ENCODE data around the gene SLC6A2.

The SLC6A2 gene

GRCh38 chr16:55703003-55704001 lies 47.5 kb downstream of the SLC6A2 start:
- TF ChIP-seq BACH2 (CRISPR knock-in tag; IDR thresholded peaks at IDR 0.05; ENCODE audit: borderline replicate concordance): no peak
- no peak for TF ChIP-seq ZNF70 (CRISPR knock-in tag; IDR thresholded peaks at IDR 0.05)
- TF ChIP-seq CREB5 (CRISPR knock-in tag; IDR thresholded peaks at IDR 0.05; ENCODE audit: low read depth): no peak
- TF ChIP-seq CSDC2 (CRISPR knock-in tag; IDR thresholded peaks at IDR 0.05): no peak
- no peak for TF ChIP-seq TCF4 (CRISPR knock-in tag; IDR thresholded peaks at IDR 0.05; ENCODE audit: borderline replicate concordance)
- no peak for TF ChIP-seq TOX (CRISPR knock-in tag; IDR thresholded peaks at IDR 0.05; ENCODE audit: borderline replicate concordance)
- TF ChIP-seq ZC3H10 (CRISPR knock-in tag; IDR thresholded peaks at IDR 0.05): no peak
- no peak for TF ChIP-seq ARNTL (CRISPR knock-in tag; IDR thresholded peaks at IDR 0.05; ENCODE audit: borderline replicate concordance, low read depth)
- no peak for TF ChIP-seq ZNF565 (CRISPR knock-in tag; conservative IDR thresholded peaks at IDR 0.05; ENCODE audit: low read depth)
- TF ChIP-seq RARB (CRISPR knock-in tag; IDR thresholded peaks at IDR 0.05): no peak
- TF ChIP-seq ZNF8 (CRISPR knock-in tag; IDR thresholded peaks at IDR 0.05): no peak
- no peak for TF ChIP-seq ZFP3 (CRISPR knock-in tag; IDR thresholded peaks at IDR 0.05)
- TF ChIP-seq, protein P1, sequence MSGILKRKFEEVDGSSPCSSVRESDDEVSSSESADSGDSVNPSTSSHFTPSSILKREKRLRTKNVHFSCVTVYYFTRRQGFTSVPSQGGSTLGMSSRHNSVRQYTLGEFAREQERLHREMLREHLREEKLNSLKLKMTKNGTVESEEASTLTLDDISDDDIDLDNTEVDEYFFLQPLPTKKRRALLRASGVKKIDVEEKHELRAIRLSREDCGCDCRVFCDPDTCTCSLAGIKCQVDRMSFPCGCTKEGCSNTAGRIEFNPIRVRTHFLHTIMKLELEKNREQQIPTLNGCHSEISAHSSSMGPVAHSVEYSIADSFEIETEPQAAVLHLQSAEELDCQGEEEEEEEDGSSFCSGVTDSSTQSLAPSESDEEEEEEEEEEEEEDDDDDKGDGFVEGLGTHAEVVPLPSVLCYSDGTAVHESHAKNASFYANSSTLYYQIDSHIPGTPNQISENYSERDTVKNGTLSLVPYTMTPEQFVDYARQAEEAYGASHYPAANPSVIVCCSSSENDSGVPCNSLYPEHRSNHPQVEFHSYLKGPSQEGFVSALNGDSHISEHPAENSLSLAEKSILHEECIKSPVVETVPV (CRISPR knock-in tag; IDR thresholded peaks at IDR 0.05): no peak
- peak; percentile 61 for ATAC-seq

DNA sequence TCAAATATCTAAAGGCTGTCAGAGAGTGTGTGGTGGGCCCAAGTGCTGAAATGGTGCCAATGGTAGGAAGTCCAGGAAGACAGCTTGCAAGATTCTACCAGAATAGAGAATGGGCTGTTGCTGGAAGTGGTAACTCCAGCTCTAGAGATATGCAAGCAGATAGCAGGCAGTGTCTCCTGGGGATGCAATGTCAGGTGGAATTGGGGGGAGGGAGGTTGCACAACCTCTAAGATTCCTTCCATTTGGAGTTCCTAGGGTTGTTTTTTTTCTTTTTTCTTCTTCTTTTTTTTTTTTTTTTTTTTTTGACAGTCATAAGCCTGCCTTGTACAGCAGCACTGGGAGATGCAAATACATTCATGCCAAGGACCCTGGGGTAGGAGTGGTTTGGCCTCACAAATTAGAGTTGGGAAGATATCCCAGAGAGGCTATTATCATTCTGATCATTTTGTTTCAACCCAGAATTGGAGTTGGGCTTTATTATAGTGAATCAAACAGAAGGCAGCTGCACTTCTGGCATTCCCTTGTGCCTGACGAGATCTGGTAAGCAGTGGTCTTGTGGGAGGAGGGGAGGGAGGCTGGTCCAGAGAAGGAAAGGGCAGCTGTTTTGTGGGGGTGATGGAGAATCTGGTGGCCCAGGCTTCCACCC lies 51.1 kb downstream of the SLC6A2 start:
- TF ChIP-seq RARB (CRISPR knock-in tag; IDR thresholded peaks at IDR 0.05): no peak
- peak; percentile 45; the same call in 1 of the 2 replicates for TF ChIP-seq ZNF70 (CRISPR knock-in tag; IDR thresholded peaks at IDR 0.05)
- no peak for ATAC-seq

GRCh38 chr16:55709801-55710200 lies 54.0 kb downstream of the SLC6A2 start:
- no peak; the same call in 2 of the 3 replicates for ATAC-seq
- TF ChIP-seq BACH2 (CRISPR knock-in tag; IDR thresholded peaks at IDR 0.05; ENCODE audit: borderline replicate concordance): no peak

DNA sequence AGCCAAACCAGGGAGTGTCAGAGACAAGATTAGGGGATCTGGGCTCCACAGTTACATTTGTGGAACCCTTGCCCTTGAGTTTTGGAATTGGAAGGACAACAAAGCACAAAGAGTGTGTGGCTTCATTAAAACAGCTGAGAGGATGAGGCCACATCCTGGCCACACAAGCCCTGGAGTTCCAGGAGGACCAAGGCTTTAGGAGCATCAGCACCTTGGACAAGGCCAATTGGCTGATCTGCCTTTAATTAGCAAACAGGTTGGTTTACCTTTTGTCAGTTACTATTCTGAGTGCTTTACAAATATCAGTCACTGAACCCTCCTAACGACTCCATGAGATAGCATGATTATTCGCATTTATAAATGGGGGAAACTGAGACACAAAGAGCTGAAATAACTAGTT lies 54.7 kb downstream of the SLC6A2 start:
- no peak for TF ChIP-seq TOX (CRISPR knock-in tag; IDR thresholded peaks at IDR 0.05; ENCODE audit: borderline replicate concordance)
- no peak for TF ChIP-seq ZFP3 (CRISPR knock-in tag; IDR thresholded peaks at IDR 0.05)
- TF ChIP-seq, protein P1 (CRISPR knock-in tag; IDR thresholded peaks at IDR 0.05): no peak
- TF ChIP-seq CSDC2 (CRISPR knock-in tag; IDR thresholded peaks at IDR 0.05): no peak
- TF ChIP-seq BACH2 (CRISPR knock-in tag; IDR thresholded peaks at IDR 0.05; ENCODE audit: borderline replicate concordance): no peak
- no peak for TF ChIP-seq ZC3H10 (CRISPR knock-in tag; IDR thresholded peaks at IDR 0.05)
- no peak for TF ChIP-seq ZNF8 (CRISPR knock-in tag; IDR thresholded peaks at IDR 0.05)
- TF ChIP-seq TSHZ2 (CRISPR knock-in tag; IDR thresholded peaks at IDR 0.05): no peak
- no peak for TF ChIP-seq ZNF70 (CRISPR knock-in tag; IDR thresholded peaks at IDR 0.05)
- no peak for ATAC-seq

All from SK-N-SH treated with all-trans-retinoic acid at 6 μM for 48 hours (cell line).